ENCODE data around the gene WWP2. TPM values are rescaled to one million over a fixed set of nuclear protein-coding genes. Genes with fewer than 3 reads are reported as not detected.
"Not testable (repeated sequence)": the region's sequence is repeated elsewhere in the genome, so short reads cannot be mapped to it uniquely, and the experiment has no call there.

The WWP2 gene
- polyA plus RNA-seq, 10 donors, result 12.5 to 17.3 (median 15.3) TPM

DNA sequence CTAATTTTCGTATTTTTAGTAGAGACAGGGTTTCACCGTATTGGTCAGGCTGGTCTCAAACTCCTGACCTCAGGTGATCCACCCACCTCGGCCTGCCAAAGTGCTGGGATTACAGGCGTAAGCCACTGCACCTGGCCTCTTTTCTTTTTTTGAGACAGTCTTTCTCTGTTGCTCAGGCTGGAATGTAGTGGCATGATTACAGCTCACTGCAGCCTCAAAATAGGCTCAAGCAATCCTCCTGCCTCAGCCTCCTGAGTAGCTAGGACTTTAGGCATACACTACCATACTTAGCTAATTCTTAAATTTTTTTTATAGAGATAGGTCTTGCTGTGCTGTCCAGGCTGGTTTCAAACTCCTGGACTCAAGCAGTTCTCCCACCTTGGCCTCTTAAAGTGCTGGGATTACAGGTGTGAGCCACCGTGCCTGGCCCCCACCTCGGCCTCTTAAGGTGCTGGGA, 29.3 kb downstream of the WWP2 start:
- not testable (repeated sequence) for DNase-seq

DNA sequence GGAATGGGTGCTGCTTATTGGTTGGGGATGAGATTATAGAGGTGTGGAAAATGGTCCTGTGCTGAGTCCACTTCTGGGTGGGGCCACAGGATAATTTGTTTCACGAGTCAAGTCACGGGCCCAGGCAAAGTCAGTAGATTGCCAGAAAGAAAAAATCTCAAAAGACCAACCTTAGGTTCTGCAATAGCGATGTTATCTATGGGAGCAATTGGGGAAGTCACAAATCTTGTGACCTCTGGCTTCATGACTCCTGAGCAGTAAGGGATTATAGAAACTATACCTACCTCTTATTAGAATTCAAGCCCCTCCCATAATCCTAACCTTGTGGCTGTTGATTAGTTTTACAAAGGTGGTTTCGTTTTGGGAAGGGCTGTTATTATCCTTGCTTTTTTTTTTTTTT, 31.4 kb downstream of the WWP2 start:
- DNase-seq, result no peak

DNA sequence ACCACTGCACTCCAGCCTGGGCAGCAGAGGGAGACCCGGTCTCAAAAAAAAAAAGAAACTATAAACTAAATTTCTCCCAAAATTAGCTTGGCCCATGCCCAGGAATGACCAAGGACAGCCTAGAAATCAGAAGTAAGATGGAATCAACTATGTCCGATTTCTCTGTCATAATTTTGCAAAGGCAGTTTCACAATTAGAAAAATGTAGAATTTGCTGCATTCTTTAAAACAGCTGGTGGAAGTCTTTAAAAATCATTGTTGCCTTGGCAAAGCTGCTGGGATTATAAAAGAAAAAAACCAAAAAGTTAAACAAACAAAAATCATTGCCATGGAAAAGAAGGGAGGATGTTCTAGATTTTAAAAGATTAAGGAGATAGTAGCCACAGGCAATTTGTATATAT, 32.4 kb downstream of the WWP2 start:
- DNase-seq, result no peak

DNA sequence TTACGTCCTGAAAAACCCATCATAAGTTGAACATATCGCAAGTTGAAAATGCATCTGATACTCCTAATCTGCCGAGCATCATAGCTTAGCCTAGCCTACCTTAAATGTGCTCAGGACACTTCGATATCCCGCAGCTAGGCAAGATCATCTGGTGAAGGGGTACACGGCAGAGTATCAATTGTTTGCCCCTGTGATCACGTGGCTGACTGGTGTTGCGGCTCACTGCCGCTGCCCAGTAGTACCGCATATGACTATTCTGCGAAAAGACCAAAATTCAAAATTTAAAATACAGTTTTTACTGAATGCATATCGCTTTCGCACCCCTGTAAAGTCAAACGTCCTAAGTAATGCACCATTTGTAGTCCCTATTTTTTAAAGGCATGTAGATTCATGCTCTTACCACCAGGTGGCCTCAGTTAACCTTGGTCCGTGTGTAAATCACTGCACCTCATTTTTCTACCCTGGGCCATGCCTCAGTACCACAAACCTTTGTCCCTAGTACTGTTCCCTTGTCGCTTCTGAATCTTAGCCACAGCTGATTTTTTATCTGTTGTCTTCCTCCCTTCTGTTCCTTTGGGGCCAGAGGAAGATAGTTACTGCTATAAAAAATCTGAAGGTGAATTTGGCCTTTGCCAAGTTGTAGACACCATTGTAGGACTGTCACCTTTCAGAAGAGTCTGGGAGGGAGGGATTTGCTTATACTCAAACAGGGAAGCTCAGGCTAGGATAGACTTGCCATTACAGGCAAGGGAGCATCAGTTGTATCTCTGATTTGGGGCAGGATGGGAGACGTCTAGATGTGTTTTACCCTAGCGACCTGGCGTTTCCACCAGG, 34.4 kb downstream of the WWP2 start:
- DNase-seq, result peak; percentile 60 to 86 (median 77)

DNA sequence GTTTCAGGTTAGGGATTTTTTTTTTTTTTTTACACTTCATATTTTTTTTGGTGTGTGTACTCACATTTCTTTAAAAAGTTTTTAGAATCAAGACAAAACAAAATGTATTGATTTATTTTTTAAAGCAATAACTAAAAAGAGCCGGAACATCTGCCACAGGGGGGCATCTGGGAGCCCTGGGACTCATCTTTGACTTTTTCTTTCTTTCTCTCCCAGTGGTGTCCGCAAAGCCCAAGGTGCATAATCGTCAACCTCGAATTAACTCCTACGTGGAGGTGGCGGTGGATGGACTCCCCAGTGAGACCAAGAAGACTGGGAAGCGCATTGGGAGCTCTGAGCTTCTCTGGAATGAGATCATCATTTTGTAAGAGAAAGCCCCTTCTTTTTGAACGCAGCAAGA, 36.3 kb downstream of the WWP2 start:
- no peak for DNase-seq

DNA sequence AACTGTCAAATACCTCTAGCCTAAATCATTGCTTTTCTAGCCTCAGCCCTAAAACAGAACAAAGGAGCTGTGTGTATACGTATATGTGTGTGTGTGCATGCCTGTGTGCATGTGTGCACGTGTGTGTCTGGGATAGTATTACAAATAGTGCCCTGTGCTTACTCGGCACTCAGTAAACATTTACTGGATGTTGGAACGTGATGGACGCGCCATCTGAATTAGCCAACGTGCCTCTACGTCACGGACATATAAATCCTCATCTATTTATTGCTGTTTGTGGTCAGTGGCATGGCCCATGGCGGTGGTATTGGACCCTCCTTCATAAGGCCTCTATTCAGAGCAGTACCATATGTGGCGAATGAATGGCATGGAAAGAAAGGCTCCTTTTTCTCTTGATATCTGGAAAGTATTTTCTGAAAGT, 37.5 kb downstream of the WWP2 start:
- DNase-seq, result no peak

DNA sequence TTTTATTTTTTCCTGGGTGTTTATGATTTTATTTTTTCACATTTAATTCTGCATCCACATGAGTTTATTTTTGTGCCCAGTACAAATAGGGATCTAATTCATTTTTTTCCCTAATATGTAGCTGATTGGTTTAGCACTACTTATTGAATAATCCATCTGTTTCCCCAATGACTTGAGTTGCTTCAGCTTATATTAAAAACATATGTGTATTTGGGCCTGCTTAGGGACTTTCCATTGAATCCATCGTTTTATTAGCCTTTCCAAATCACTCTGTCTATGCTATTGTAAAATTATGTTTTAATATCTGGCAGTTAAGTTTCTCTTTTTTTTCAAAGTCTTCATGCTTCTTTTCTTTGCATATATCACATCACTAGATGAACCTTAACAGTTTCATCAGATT, 42.2 kb downstream of the WWP2 start:
- DNase-seq, result peak in 2 of 3 donors; percentile 54 to 67

DNA sequence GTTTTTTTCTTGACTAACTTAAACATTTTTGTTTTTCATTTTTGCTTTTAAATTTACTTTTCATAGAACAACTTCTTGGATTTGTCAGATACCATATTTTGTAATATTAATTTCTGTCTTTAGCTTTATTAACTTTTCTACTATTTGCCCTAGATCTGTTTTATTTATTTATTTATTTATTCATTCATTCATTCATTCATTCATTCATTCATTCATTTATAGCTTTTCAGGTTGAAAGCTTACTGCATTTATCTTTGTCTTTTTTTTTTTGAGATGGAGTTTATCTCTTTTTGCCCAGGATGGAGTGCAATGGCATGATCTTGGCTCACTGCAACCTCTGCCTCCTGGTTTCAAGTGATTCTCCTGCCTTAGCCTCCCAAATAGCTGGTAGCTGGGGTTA, 44.6 kb downstream of the WWP2 start:
- not testable (repeated sequence) for DNase-seq

DNA sequence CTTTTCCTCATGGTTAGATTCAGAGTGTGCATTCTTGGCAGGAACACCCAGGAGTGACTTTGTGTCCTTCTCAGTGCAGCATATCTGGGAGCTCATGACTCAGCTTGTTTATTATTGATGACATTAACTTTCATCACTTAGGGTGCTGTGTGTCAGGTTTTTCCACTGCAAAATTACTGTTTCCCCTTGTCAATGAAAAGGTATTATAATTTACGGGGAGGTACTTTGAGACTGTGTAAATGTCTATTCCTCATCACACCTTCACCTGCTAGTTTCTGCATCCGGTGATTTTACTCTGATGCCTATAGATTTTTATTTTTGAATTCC, 50.5 kb downstream of the WWP2 start:
- no peak for DNase-seq

DNA sequence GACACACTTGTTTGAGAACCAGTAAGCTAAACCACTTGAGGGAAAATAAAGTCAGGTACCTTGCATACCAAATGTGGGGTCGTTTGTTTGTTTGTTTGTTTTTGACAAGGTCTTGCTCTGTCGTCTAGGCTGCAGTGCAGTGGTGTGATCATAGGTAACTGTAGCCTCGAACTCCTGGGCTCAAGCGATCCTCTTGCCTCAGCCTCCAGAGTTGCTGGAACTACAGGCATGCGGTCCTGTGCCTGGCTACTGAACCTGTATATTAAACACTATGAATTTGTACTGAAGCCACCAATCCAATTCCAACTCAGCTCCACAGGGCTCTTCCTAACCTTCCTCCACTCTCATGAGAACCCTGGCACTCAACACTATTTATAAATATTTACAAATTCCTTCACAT, 51.9 kb downstream of the WWP2 start:
- DNase-seq, result no peak

DNA sequence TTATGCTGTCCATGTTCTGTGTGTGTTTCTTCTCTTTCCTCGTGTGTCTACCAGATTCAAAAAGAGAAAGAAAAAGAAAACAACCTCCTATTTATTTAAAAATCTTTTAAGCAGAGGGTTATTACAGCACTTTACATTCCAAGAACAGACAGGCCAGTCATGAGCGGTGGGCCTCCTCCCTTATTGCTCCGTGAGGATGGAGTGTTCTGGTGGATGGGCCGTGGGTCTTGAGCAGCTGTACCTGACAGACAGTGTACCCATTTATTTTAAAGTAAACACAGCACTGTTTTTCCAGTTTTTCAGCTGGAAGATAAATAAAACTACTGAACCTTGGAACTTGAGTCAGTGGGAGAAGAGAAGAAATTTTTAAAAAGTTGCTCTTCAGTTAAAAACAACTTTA, 52.4 kb downstream of the WWP2 start:
- DNase-seq, result no peak

DNA sequence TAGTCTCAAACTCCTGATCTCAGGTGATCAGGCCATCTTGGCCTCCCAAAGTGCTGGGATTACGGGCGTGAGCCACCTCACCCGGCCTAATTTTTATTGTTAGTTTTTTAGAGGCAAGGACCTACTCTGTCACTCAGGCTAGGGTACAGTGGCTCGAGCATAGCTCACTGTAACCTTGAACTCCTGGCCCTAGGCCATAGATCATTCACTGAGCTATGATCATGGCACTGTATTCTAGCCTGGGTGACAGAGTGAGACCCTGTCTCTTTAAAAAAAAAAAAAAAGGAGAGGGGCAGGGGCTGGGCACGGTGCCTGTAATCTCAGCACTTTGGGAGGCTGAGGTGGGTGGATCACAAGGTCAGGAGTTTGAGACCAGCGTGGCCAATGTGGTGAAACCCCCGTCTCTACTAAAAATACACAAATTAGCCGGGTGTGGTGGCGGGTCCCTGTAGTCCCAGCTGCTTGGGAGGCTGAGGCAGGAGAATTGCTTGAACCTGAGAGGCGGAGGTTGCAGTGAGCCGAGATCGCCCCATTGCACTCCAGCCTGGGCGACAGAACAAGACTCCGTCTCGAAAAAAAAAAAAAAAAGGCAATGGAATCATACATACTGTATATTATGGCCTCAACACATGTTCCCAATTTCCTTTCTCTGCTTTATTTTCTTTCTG, 53.2 kb downstream of the WWP2 start:
- not testable (repeated sequence) for DNase-seq

DNA sequence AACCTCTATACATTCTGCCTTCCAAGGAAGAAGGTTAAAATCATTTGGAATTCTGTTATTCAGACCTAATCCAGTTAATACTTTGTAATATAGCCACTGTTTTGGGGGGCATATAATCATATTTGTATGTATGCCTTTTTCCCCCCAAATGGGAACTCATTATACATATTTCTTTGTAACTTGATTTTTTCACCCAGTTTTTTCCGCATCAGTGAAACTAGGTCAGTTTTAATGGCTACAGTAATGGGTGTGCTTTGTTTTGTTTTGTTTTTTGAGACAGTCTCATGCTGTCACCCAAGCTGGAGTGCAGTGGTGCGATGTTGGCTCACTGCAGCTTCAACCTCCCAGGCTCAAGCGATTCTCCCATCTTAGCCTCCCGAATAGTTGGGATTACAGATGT, 54.9 kb downstream of the WWP2 start:
- DNase-seq, result no peak

DNA sequence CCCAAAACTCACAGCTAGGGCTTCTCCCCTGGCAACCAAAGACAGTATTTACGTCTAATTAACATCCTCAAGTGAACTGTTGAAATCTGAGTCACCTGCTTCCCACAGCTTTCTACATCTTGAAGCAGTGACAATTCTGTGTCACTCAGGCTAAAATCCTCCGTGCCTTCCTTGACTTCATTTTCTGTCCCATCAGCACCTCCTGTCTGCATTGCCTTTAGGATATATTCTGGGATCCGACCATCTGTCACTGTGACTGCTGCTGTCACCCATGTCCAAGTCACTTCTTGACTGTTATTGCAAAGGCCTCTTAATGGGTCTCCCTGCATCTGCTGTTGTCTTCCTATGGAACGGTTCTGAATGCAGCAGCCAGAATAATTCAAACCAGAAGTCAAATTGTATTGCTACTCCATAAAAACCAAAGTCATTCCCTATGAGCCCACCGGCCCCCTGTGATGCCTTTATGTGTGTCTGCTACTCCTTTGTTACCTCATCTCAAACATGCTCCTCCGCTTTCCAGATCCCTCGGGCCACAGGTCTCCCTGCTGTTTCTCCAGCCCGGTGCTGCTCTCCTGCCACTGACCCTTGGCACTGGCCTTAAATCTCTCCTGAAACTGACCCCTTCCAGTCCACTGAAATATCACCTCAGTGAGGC, 56.9 kb downstream of the WWP2 start:
- DNase-seq, result no peak

DNA sequence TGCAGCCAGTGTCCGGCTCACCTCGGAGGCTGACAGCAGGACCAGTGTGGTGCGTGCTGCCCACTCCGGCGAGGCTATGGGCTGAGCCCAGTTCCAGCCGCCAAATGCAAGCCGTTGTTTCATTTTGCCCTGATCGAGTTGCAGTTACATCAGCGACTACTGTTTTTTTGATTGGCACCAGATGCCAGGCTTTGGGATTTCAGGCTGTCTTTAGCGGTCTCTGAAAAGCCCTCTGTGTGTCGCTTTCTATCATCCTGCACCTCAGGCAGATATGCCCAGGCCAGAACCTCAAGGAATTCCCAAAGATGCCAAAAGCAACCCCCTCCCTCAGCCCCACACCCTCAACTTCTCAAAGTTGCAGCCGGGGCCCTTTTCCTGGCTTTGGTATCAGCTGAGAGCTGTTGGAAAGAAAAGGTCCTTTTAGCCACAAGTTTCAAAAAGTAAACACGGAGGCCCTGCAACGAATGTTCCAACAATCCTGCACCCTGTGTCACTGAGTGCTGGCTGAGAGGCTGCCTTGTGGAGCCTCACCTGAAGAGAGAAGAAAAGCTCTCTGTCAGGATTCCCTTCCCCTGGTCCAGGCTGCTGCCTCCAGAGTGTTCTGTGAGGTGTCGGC, 58.9 kb downstream of the WWP2 start:
- DNase-seq, result peak in 2 of 3 donors; percentile 48 to 71

DNA sequence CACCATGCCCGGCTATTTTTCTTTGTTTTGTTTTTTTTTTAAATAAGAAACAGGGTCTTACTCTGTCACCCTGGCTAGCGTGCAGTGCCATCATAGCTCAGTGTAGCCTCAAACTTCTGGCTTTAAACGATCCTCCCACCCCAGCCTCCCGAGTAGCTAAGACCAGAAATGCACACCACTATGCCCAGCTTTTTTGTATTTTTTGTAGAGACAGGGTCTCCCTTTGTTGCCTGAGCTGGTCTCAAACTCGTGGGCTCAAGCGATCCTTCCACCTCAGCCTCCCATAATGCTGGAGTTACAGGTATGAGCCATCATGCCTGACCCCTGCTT, 59.7 kb downstream of the WWP2 start:
- no peak for DNase-seq

DNA sequence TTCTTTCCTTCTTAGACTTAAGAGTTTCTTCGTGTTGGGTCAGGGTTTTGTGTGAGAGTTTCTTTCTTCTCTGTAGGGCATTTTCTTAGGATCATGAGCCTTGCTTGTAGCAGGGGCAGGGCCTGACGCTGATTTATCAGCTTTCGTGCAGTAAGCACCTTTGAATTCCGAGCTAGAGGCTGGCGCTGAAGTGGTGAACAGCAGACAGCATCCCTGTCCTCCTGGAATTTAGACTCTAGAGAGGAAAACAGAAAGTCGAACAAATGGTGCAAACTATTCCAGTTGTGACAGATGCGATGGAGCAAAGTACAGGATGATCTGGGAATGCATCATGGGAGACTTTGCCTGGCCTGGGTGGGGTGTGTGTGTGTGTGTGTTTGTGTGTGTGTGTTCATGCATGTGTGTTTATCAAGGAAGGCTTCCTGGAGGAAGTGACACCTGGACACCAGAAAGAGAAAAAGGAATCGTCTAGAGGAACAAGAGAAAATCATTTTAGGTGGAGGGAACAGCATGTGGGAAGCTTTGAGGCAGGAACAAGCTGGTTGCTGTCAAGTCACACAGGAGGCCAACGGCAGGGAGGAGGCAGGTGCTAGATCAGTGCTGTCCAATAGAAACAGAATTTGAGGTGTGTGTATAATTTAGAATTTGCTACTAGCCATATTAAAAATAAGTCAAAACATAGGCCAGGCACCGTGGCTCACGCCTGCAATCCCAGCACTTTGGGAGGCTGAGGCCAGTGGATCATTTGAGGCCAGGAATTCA, 60.2 kb downstream of the WWP2 start:
- no peak for DNase-seq

DNA sequence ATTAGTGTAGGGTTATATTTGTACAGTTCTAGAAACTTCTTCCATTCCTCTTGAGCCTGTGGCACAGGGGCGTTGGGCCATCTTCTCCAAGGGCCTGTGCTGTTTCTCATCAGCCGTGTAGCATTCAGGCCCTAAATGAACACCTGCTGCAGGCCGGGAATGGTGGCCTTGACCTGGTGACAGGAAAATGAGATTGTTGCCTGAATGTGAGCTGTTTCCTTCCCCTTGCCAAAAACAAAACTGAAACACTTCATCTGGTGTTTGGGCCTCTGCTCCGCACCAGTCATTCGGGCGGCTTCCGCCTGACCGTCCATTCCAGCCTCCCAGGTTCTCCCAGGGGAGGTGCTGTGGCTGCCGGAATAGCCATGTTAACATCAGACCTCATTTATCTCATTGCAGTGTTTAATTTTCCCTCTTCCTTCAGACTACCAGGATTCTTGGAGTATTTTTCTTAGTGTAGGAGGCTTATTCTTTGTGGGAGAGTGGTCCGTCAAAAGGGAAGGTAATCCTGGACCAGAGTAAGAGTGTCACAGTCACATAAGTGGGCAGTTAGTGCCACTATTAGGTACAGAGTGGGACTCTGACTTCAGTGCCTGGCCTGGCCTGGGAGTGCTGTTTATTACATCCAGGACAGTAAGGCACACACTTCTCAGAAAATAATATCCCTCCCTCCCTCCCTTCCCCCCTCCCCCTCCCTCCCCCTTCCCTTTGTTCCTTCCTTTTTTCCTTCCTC, 61.9 kb downstream of the WWP2 start:
- peak in 1 of 3 donors; percentile 44 for DNase-seq

DNA sequence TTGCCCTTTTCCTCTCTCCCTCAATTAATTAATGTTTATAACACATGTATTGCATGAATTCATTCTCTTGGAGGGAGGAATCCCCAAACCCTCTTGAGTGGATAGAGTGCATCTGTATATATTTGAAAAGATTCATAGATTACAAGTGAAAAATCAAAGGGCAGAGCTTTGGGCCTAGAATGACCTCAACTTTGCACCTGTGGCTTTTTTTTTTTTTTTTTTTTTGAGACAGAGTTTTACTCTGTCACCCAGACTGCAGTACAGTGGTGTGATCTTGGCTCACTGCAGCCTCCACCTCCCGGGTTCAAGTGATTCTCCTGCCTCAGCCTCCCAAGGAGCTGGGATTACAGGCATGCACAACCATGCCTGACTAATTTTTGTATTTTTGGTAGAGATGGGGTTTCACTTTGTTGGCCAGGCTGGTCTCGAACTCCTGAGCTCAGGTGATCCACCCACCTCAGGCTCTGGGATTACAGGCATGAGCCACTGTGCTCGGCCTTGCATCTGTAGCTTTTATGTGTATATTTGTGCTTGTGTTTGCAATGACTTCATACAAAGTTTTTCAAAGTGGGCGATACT, 62.5 kb downstream of the WWP2 start:
- DNase-seq, result not testable (repeated sequence)

DNA sequence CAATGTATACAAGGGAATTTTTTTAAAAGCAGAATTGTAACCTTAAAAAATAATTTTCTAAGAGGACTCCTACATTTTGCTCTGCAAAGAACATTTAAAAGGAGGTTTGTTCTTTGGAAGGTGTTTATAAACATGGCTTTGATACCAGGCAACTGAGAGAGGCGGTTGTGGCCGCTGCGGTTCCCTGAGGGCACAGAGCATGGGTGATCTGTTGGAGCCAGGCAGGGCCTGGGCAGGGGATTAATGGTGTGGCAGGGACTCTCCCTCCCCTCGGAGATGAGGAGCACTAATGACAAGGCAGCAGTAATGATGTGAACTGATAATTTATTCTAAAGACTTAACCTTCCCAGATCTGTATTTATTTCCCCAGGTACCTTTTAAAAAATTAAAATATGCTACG, 65.4 kb downstream of the WWP2 start:
- DNase-seq, result no peak

DNA sequence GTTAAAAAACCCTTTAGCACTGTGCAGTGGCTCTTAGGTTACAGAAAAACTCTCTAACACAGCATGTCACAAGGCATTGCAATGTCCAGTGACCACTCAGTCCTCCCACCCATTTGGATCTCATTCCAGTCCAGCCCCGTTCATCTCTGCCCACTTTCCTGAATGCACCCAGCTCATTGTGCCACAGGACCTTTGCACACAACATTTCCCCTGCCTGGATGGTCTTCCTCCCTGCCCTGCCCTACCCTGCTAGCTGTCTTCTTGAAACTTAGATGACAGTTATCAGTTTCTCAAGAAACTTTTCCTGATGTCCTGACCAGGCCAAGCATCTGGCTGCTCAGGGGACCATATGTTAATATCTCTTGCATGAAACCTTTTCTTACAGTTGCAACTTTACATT, 67.2 kb downstream of the WWP2 start:
- no peak for DNase-seq
